Measurements from ENCODE around the gene TM4SF4. TPM values are rescaled to one million over a fixed set of nuclear protein-coding genes. Genes with fewer than 3 reads are reported as not detected.
A peak's percentile ranks its signal among the peaks of the same experiment; 100 is the strongest.

The TM4SF4 gene
- total RNA-seq, 1 donor from 2014 or later: not detected

DNA sequence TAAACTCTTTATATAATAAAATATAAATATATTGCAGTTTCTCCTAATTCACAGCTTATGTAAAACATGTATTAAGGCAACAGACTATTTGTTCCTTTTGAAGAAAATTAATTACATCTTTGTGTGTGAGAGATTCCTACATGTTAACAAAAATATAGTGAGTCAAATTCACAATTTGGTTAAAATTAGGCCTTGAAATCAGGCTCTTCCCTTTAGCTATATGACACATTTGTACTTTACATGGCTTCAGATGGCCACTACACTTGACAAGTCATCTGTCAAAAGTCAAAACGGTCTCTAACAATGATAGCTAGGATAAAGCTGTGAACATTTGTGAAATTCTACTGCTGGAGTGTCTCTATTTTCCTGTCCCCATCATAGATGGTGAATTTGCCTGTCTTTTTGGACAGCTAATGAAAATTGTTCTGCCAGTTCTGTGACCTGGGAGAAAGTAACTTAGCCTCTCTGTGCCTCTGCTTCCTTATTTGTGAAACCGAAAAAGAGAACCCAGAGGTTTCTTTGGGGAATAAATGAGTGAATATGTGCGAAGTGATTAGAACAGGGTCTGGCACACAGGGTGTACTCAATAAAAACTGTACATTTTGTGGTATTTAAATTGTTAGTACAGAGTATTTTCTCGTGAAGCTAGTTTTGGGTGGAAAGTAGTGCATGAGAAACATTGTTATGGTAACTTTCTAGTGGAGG lies 23.6 kb downstream of the TM4SF4 start:
- Mint-ChIP-seq H3K27me3 (ENCODE audit: low read depth) (peaks cover 10% of the 10 kb centered on the region), H3K4me3 (no peak overlapping the region), H3K9me3 (no peaks in the 10 kb centered on the region), H3K27ac (ENCODE audit: unreplicated experiment) (no peak overlapping the region), H3K4me1 (peaks cover 3% of the 10 kb centered on the region), H3K36me3 (ENCODE audit: low read depth) (no peaks in the 10 kb centered on the region)
- TF ChIP-seq, protein P1, sequence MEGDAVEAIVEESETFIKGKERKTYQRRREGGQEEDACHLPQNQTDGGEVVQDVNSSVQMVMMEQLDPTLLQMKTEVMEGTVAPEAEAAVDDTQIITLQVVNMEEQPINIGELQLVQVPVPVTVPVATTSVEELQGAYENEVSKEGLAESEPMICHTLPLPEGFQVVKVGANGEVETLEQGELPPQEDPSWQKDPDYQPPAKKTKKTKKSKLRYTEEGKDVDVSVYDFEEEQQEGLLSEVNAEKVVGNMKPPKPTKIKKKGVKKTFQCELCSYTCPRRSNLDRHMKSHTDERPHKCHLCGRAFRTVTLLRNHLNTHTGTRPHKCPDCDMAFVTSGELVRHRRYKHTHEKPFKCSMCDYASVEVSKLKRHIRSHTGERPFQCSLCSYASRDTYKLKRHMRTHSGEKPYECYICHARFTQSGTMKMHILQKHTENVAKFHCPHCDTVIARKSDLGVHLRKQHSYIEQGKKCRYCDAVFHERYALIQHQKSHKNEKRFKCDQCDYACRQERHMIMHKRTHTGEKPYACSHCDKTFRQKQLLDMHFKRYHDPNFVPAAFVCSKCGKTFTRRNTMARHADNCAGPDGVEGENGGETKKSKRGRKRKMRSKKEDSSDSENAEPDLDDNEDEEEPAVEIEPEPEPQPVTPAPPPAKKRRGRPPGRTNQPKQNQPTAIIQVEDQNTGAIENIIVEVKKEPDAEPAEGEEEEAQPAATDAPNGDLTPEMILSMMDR (conservative IDR thresholded peaks at IDR 0.05): no peak
- DNase-seq (ENCODE audit: low read depth, low spot score): no peak

DNA sequence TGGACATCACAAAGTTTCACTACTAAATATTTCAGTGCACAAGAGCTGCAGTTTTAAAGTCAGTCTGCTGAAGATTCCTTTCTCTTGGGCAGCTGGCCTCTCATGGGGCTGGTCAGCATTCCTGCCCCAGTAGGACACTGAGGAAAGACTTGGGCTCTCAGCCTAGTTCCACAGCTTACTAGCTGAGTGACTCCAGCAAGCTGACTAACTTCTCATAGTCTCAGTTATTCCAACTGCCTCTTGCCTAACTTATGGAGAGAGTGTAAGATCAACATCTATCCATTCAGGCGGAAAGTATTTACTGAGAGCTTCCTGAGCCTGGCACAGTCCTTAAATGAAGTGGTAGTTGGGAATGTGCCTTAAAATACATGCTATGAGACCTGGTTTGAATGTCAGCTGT lies 27.0 kb downstream of the TM4SF4 start:
- Mint-ChIP-seq H3K9me3 (no peaks in the 10 kb centered on the region), H3K4me3 (no peak overlapping the region), H3K27me3 (ENCODE audit: low read depth) (no peaks in the 10 kb centered on the region), H3K27ac (ENCODE audit: unreplicated experiment) (no peak overlapping the region), H3K4me1 (peaks cover 4% of the 10 kb centered on the region), H3K36me3 (ENCODE audit: low read depth) (no peaks in the 10 kb centered on the region)
- TF ChIP-seq, protein P1 (conservative IDR thresholded peaks at IDR 0.05): no peak
- no peak for DNase-seq (ENCODE audit: low read depth, low spot score)

DNA sequence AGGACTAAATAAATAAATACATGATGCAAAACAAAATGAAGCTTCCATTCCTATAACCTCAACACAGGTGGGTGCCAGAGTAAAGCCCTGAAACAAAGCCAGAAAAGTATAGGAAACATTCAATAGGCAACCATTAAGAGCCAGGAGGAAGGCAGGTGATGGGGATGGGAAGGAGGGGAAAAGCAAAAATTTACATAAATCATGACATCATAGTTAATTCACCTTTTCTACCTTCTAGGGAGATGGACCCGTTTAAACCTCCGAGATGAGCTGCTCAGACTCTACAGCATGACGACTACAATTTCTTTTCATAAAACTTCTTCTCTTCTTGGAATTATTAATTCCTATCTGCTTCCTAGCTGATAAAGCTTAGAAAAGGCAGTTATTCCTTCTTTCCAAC lies 27.9 kb downstream of the TM4SF4 start:
- no peak overlapping the region for H3K4me3 Mint-ChIP-seq
- no peaks in the 10 kb centered on the region for H3K27me3 Mint-ChIP-seq (ENCODE audit: low read depth)
- no peak overlapping the region for H3K27ac Mint-ChIP-seq (ENCODE audit: unreplicated experiment)
- no peaks in the 10 kb centered on the region for H3K9me3 Mint-ChIP-seq
- TF ChIP-seq, protein P1 (conservative IDR thresholded peaks at IDR 0.05): no peak
- H3K4me1 Mint-ChIP-seq: peaks cover 4% of the 10 kb centered on the region
- H3K36me3 Mint-ChIP-seq (ENCODE audit: low read depth): no peaks in the 10 kb centered on the region
- no peak for DNase-seq (ENCODE audit: low read depth, low spot score)

DNA sequence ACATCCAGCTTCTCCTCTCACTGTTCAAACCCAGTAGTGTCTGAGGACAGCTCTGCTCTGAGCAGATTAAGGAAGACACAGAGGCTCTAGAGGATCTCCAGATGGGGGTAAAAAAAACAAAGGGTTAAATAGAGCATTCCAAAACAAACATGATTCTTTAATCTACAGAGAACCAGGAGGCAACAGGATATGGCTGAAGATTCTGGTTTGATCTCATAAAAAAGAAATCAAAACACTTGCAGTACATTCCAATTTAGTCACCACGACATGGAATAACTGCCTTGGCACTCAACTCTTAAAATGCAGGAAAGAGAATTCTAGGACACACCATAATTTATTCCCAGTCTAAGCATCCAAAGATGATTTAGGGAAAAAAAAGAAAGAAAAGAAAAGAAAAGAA lies 32.0 kb downstream of the TM4SF4 start:
- Mint-ChIP-seq H3K9me3 (no peaks in the 10 kb centered on the region), H3K4me1 (peaks cover 4% of the 10 kb centered on the region), H3K36me3 (ENCODE audit: low read depth) (no peaks in the 10 kb centered on the region), H3K27ac (ENCODE audit: unreplicated experiment) (peak overlapping the region; percentile 25), H3K4me3 (no peak overlapping the region), H3K27me3 (ENCODE audit: low read depth) (no peaks in the 10 kb centered on the region)
- TF ChIP-seq, protein P1 (conservative IDR thresholded peaks at IDR 0.05): no peak
- DNase-seq (ENCODE audit: low read depth, low spot score): no peak

DNA sequence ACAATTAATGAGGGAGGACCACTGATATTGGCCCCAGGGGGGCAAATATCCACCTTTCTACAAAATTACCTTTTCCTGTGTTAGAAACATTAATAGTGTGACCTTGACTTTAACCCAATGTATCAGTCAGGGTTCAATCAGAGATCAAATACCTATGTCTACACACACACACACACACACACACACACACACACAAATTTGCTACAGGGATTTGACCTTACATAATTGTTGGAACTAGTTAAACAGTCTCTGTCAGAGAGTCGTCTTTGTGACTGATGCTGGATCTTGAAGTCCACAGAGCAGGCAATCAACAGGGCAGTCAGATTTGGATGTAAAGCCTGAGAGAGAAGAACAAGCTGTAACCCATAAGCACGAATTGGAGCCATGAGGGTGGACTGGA lies 32.5 kb downstream of the TM4SF4 start:
- Mint-ChIP-seq H3K9me3 (no peaks in the 10 kb centered on the region), H3K4me1 (peaks cover 4% of the 10 kb centered on the region), H3K36me3 (ENCODE audit: low read depth) (no peaks in the 10 kb centered on the region), H3K4me3 (no peak overlapping the region), H3K27me3 (ENCODE audit: low read depth) (no peaks in the 10 kb centered on the region), H3K27ac (ENCODE audit: unreplicated experiment) (no peak overlapping the region)
- DNase-seq (ENCODE audit: low read depth, low spot score): no peak
- TF ChIP-seq, protein P1 (conservative IDR thresholded peaks at IDR 0.05): no peak

All from neural crest cell (in vitro differentiated cells).